HG02884 (cell line): ENCODE results near the gene PSG5.
"Not testable (repeated sequence)": the region's sequence is repeated elsewhere in the genome, so short reads cannot be mapped to it uniquely, and the experiment has no call there.

ENCODE experiments used
- ATAC-seq: cut with Tn5 transposase; IDR thresholded peaks from one replicate; pipeline ENCODE4 v1.9.1; 2021; ENCODE audit warnings: mild to moderate bottlenecking, moderate library complexity; ENCODE audit not compliant: unreplicated experiment

The PSG5 gene

DNA sequence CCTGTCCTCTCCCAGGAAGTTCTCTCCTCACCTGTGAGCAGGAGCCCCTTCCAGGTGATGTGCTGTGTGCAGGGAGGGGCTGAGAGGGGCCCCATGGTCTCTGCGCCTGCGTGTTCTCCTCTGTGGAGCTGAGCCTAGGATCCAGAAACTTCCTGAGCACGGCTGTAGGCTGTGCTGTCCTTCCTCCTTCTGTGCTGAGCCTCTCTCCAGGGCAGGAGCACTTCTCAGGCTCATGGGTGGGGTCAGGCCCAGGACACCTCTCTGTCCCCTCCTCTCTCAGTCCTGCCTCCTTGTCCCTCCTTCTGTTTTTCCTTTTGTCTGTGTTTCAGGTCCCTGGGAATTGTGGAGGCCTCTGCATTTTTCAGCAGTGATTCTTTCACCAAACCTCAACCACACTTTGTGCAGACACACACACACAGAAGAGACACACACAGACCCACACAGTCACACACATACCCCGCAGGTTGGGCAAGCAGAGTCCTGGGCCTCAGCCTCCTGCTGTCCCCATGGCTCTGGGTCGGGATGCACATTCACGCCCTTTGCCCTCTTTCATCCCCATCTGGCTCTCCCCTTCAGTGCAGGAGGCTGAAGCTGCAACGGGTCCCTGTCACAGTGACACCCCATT lies at the start of gene PSG5:
Gene PSG5, minus strand, starts transcription at position 226 of the 625 bp plus-strand sequence. Its CDS starts 131 bp downstream, at position 95.
- ATAC-seq = not testable (repeated sequence)

DNA sequence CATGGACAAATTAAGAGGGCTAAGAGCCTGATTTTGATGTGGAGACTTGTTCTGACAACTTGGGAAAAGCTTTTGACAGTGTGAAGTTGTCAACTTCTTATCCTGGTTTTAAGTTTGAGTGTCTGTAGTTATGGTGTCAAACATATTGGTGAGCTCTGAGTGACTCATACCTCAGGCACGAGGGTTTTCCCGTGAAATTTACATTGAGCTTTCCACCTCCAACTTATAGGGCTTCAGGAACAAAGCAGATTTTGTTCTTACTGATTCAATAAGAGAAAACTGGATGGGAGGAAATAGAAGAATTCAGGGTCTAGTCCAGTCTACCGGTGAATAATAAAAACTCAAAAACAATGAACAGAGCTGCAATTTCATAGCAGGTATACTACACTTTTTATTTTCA lies 49.4 kb upstream of the PSG5 start:
- not testable (repeated sequence) for ATAC-seq

DNA sequence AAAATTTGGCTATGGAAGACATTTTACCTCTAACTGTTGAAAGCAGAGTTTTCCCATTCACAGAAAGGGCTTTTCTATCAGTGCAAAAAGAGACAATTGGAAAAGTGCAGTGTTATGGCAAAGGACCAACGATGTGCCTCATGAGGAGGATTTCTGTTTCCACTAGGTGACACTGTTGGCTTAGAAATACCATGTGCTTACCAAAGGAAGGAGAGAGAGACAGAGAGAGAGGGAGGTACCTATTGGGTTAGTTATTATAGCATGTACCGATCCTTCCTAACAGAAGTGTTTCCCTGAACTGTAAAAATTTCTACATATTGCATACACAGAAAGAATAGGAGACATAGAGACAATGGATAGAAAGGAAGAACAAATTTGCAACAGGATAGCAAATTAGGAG lies 43.0 kb upstream of the PSG5 start:
- no peak for ATAC-seq

DNA sequence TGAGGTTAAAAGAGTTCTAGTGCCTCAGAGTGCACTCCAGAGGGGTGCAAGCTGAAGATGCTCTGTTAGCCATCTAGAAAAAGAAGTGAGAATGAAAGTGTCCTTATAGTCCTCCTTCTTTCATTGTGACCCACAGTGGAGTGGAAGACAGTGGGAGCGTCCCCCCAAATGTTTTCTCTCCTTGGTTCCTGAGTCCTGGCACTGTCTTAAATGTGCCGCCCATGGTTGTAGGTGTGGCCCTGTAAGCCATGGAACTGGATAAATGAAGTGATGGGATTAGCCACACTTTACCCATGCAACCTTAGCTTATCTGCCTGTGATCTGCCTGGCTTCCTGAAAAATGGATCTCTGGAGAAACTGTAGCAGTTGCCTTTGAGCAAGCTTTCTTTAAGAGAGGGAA lies 42.4 kb upstream of the PSG5 start:
- ATAC-seq = not testable (repeated sequence)

DNA sequence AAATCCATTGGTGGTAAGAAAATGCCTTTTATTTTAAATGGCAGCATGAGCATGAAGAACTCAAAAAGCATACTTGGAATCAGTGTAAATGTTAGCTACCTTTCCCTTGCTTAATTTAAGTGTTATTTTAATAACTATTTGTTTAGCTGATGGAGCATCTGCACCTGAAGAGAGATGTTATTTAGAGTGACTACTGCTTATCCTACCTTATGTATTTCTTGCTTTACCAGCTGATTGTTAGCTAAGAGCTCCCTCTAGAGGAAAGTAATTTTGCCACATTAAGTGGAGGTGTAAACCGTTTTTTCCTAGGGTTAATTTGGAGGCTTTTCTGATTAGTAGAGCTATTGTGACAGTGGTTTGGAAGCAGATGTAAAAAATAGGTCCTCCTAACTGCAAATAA lies 40.6 kb upstream of the PSG5 start:
- not testable (repeated sequence) for ATAC-seq

DNA sequence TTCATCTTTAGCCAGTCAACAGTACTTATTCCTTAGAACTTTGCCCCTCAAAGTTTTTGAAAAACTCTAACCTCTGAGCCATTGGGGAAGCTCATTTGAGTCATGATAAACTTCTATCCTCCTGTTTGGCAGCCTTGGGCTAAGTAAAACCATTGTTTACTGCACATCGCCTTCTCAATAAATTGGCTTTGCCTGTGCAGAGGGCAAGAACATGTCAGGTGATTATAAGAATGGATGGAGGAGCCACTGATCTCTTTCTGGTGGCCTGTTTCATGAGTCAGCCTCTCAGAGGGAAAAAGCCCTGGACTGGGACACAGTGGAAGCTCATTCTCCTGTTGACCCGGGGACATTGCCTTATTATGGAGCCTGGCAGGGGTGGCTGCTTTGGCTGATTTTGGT lies 38.5 kb upstream of the PSG5 start:
- ATAC-seq = no peak

DNA sequence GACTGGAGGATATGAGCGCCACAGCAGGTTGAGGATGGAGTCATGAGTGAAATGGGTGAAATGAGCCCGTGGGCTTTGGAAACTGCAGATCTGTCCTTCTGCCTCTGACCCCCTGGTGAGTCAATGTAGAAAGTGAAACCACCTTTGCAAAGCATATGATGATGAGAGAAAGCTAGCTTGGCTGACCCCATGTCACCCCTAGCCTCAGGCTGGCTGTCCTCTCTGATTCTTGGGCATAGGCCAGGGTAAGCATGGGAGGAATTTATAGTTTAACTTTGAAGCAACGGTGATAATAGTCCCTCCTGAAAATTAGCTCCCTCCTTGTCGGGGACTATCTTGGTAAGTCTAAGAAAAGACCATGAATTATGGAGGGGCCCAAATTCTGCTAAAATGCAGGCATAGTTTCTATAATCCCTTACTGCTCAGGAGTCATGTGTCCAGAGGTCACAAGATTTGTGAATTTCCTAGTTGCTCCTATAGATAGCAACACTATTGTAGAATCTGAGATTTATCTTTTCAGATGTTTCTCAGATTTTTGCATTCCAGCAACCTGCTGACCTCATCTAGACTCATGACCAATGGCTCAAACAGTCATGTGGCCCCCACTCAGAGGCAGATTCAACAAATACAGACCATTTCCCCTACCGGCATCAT lies 38.0 kb upstream of the PSG5 start:
- ATAC-seq = not testable (repeated sequence)

DNA sequence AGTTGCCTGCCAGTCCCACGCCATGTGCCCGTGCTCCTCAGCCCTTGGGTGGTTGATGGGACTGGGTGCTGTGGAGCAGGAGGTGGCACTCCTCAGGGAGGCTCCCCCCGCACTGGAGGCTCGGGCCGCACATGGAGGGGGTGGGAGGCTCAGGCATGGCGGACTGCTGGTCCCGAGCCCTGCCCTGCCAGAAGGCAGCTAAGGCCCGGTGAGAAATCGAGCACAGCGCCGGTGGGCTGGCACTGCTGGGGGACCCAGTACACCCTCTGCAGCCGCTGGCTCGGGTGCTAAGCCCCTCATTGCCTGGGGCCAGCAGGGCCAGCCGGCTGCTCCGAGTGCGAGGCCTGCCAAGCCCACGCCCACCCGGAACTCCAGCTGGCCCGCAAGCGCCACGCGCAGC lies 35.6 kb upstream of the PSG5 start:
- ATAC-seq = not testable (repeated sequence)

DNA sequence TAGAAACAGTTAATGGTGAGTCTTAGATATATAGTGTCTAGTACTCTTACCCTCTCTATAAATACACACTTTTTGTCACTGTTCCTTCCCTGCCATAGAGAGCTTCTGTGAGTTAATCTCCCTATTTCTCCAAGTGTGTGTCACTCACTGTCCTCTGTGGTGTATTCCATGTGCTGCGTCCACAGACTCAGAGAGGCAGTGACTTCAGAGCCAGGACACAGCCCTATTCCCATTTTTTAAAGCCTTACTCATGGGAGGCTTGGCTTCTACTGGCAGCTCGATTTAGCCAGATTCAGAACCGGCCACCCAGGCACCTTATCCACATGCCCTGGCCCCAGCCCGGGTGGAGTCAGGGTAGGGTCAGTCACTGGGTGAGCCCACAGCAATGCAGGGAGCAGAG lies 32.8 kb upstream of the PSG5 start:
- ATAC-seq = not testable (repeated sequence)

DNA sequence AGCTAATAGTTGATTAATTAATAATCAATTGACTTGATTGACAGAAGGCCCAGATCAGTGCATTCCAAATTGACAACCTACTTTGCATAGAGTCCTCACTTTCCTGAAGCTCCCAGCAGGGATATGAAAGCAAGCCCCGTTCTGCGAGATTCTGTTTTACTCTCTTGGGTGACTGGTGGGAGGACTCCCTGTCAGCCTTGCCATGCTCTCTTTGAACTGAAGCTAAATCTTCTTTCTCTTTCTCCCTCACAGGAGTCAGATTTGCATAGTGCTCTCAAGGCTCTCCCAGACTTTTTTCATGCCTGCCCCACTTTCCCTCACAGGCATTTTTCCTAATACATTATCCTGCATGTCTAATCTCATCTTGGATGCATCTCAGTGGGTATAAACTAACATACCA lies 29.5 kb upstream of the PSG5 start:
- ATAC-seq = not testable (repeated sequence)

DNA sequence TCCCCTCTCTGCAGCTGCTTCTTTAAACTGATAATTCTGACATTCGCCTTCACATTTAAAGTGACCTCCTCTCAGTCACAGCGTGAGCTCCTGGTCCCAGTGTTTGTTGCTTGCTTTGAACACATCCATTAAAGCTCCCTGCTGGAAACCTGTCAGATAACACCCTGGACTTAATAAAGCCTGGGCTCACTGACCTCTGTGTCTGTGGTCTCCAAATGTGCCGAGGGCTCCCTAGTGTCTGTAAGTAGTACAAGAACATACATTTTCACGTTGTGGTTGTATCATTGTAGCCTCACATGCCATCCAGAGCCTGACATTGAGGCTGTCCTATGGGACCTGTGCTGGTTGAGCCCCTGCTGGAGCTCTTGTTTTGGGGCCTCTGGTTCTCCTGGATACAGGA lies 21.7 kb upstream of the PSG5 start:
- ATAC-seq = no peak

DNA sequence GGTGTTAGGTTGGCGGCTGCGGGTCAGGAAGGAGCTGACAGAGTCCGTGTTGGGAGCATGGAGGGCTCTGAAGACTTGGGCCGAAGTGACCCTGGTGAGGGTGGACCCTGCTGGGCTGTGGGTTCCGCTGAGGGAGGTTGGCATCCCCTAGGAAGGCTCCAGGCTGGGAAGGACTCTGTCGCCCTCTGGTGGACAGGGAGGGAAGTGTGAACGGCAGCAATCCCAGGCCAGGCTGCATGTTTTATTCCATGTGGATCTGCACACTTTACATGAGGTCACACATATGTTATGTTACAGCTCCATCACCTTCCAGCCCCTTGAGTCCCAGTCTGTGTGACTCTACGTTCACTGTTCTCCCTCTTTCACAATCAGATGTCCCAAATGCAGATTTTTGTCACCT lies 20.8 kb upstream of the PSG5 start:
- ATAC-seq = not testable (repeated sequence)

DNA sequence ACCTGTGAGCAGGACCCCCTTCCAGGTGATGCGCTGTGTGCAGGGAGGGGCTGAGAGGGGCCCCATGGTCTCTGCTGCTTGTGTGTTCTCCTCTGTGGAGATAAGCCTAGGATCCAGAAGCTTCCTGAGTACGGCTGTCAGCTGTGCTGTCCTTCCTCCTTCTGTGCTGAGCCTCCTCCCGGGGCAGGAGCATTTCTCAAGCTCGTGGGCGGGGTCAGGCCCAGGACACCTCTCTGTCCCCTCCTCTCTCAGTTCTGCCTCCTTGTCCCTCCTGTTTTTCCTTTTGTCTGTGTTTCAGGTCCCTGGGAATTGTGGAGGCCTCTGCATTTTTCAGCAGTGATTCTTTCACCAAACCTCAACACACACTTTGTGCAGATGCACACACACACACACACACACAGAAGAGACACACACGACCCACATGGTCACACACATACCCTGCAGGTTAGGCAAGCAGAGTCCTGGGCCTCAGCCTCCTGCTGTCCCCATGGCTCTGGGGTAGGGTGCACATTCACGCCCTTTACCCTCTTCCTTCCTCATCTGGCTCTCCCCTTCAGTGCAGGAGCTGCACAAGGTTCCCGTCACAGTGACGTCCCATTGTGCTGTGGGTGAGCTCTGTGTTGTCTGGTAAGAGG lies 19.3 kb upstream of the PSG5 start, which contains the start of gene PSG4:
Gene PSG4, minus strand, starts transcription at position 168 of the 635 bp plus-strand sequence. Its CDS starts 102 bp downstream, at position 66.
- not testable (repeated sequence) for ATAC-seq

DNA sequence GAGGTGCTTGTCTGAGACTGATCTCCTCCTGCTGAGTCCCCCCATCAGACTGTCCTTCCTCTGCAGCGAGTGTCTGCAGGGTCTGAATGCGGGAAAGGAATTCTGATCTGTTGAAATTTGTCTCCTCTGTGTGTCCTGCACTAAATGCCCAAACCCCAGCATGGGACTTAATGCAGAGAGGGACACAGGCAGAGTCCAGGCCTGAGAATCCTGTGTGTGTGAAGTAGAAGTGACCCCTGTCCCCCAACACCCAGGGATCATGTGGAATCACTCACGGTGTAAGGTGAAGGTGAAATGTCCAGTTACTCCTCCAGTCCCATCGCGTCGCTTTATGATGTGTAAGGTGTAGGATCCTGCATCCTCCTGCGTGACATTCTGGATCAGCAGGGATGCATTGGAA lies 17.3 kb upstream of the PSG5 start:
- not testable (repeated sequence) for ATAC-seq

DNA sequence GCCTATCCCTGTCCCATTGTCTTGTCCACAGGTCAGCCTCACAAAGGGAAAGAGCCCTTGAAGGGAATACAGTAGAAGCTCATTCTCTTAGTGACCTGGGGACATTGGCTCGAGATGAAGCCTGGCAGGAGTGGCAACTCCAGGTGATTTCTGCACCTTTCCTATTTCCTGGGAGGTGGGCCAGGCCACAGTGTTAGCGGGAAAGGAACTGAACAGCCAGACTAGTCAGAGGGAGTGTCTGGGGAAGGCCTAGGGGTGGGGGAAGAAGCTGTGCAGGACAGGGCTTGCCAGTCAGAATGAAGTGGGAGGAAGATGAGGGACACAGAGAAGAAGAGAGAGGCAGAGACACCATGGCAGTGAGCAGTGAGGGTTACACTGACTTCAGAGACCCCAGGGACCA lies 15.6 kb upstream of the PSG5 start:
- ATAC-seq = not testable (repeated sequence)

DNA sequence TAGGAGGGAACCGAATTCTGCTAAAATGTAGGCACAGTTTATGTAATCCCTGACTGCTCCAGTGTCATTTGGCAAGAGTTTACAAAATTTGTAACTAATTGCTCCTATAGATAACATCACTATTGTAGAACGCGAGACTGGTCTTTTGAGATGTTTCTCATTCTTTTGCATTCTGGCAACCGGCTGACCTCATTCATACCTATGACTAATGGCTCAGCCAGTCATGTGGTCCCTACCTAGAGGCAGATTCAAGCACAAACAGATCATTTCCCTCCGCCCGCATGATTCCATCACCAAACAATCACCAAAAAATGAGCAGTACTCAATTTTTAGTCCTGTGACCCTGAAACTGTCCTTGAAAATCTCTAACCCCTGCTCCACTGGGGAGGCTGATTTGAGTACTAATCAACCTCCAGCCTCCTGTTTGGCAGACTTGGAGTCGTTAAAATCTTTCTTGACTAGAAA lies 15.0 kb upstream of the PSG5 start:
- not testable (repeated sequence) for ATAC-seq

DNA sequence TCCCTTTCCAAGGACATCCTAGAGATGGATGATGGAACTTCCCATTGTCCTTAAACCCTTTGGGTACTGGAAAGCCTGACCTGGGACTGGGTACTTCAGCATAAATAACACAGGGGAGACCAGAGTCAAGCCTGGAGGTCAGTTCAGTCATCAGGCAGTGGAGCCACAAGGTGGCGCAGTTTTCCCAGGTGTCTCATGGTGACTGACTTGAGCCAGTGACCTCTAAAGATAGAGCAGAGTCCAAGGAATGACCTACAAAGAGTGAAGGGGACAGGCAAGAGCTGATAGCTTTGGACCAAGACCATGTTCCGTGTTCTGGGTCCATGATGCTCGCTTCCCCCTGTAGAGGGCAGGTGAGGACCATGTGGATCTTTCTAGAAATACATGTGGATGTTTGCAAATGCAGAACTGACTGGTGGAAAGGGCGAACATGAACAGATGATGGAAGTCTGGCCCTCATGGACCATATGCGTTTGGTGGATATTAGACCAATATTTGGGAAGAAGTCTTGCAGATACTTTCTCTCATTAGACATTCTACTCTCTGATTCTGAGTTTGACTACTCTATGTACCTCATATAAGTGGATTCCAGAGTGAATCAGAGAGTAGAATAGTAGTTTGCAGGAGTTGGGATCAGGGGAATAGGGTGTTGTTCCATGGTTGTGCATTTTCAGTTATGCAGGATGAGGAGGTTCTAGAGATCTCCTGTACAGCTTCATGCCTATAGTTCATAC lies 12.5 kb upstream of the PSG5 start:
- ATAC-seq = not testable (repeated sequence)

DNA sequence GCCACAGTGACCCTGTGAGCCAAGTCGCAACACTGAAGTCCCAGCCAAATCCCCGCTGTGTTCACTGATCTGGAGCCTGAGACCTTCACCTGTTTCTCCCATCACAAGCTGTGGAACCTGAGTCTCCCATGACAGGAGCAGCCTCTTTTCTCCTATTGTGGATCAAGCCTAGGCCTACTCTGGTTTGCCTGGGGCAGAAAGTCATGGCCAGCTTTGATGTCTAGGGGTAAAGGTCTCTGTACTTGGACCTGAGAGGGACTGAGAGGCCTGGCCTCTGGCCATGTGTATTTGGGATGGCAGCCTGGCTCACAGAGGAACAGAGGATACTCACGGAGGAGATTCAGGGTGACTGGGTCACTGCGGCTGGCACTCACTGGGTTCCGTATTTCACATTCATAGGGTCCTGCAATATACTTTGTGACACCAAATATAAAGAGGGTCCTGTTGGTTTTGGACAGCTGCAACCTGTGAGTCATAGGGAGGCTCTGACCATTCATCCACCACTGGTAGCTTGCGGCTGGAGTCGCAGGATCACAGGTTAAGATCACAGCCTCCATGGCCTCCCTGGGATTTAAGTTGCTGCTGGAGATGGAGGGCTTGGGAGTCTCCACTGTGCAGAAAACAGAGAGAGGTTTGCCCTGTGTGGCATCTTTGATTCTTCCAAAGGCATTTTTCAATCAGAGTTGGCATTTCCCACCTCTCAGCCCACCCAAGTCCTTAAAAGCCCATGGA lies 11.5 kb upstream of the PSG5 start:
- not testable (repeated sequence) for ATAC-seq

DNA sequence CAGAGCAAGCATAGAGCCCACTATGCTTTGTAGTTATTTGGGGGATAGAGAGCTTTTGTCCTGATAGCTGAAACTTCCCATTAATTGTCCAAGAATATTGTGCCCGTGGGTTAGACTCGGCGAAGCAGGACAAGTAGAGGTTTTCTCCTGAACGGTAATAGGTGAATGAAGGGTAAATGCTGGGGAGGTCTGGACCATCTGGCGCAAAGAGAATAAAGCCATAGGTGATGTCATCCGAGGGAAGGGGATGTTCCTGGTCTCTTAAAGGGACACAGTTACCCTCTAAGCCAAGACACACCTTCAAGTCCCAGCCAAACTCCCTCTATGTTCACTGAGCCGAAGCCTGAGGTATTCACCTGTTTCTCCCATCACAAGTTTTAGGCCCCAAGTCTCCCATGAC lies 8.1 kb upstream of the PSG5 start:
- ATAC-seq = not testable (repeated sequence)

DNA sequence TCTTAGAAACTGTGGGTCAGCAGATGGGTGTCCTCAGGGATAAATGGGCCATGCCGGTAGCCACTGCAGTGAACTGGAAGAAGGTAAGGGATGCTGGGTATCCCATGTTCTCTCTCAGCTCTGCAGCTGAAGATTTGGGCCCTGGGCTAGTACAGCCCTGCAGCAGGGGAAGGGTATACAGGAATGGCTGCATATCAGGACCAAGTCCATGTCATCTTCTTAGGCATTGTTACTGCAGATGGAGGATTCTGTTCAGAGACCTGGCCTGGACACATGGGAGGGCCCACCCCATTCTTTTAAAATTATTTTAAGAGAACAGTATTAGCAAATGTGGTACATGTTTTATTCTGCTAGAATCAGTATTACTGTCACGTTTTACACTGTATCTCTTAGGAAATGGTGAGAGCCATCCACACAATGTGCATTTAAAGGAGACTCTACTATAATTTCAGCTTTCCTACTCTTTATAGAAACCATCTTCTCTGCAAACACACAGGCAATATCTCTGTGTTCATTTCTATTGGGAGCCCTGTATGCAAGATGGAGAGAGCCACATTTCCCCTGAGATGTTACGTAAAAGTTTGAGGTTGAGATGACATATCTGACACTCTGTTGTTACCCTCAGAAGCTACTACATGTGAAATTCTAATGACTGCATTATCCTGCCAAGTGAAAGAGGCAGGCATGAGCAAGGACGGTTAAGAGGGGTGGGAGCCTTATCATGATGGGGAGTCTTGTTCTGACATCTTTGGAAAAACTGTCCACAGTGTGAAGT lies 6.2 kb upstream of the PSG5 start:
- not testable (repeated sequence) for ATAC-seq
